Neural progenitor cell (in vitro differentiated cells): ENCODE measurements around the gene ELP1. TPM values are rescaled to one million over a fixed set of nuclear protein-coding genes. Genes with fewer than 3 reads are reported as not detected.

ENCODE experiments used
- DNase-seq: peaks from one replicate; pipeline ENCODE4 v3.0.0-alpha.2; 2016; ENCODE audit warnings: low spot score
- H2AFZ ChIP-seq: fragments of 200-600 bp; sonication (generic); replicated peaks from 2 replicates; pipeline ENCODE4 v1.6.1; 2016; ENCODE audit warnings: antibody characterized with exemption
- H3F3A ChIP-seq: fragments of 200-600 bp; sonication (generic); 2 replicates; pipeline ENCODE4 v1.6.1; 2016; ENCODE audit warnings: antibody characterized with exemption, low read depth
- H3K27ac ChIP-seq: fragments of 200-600 bp; sonication (generic); 2 replicates; pipeline ENCODE4 v1.5.1; 2016; ENCODE audit warnings: mild to moderate bottlenecking
- H3K27me3 ChIP-seq: fragments of 200-600 bp; sonication (generic); 2 replicates; pipeline ENCODE4 v1.6.1; 2016; ENCODE audit warnings: mild to moderate bottlenecking, moderate library complexity
- H3K36me3 ChIP-seq: fragments of 200-600 bp; sonication (generic); 2 replicates; pipeline ENCODE4 v1.5.1; 2016
- H3K4me1 ChIP-seq: fragments of 200-600 bp; sonication (generic); 2 replicates; pipeline ENCODE4 v1.6.1; 2016; ENCODE audit warnings: mixed run types
- H3K4me2 ChIP-seq: fragments of 200-600 bp; sonication (generic); 2 replicates; pipeline ENCODE4 v1.6.1; 2016
- H3K4me3 ChIP-seq: fragments of 200-600 bp; sonication (generic); 2 replicates; pipeline ENCODE4 v1.5.1; 2016
- H3K79me2 ChIP-seq: fragments of 200-600 bp; sonication (generic); 2 replicates; pipeline ENCODE4 v1.6.1; 2016; ENCODE audit warnings: low read depth
- H3K9ac ChIP-seq: fragments of 200-600 bp; sonication (generic); 2 replicates; pipeline ENCODE4 v1.6.1; 2016
- H3K9me3 ChIP-seq: fragments of 200-600 bp; sonication (generic); 2 replicates; pipeline ENCODE4 v1.5.1; 2016; ENCODE audit warnings: low read depth
- H4K20me1 ChIP-seq: fragments of 200-600 bp; sonication (generic); 2 replicates; pipeline ENCODE4 v1.6.1; 2016; ENCODE audit warnings: low read depth
- H3K27ac Mint-ChIP-seq: 3 replicates; pipeline ENCODE4 v1.8.0; 2021; ENCODE audit warnings: mixed read lengths
- H3K27me3 Mint-ChIP-seq: 2 replicates; pipeline ENCODE4 v1.8.0; 2022; ENCODE audit warnings: low read depth, mild to moderate bottlenecking, inconsistent platforms, moderate library complexity, mixed read lengths; ENCODE audit not compliant: insufficient read depth
- H3K36me3 Mint-ChIP-seq: 3 replicates; pipeline ENCODE4 v1.8.0; 2021; ENCODE audit warnings: mixed read lengths
- H3K4me1 Mint-ChIP-seq: 3 replicates; pipeline ENCODE4 v1.8.0; 2021; ENCODE audit warnings: mixed read lengths
- H3K4me3 Mint-ChIP-seq: 3 replicates; pipeline ENCODE4 v1.8.0; 2021; ENCODE audit warnings: mild to moderate bottlenecking, moderate library complexity, mixed read lengths
- H3K9me3 Mint-ChIP-seq: 3 replicates; pipeline ENCODE4 v1.8.0; 2020; ENCODE audit warnings: mixed read lengths
- EZH2 ChIP-seq: fragments of 200-600 bp; sonication (generic); IDR thresholded peaks from 2 replicates; pipeline ENCODE4 v1.6.1; 2017; ENCODE audit warnings: antibody characterized with exemption, mild to moderate bottlenecking, moderate library complexity
- EZH2phosphoT487 ChIP-seq: fragments of 200-600 bp; sonication (generic); IDR thresholded peaks from 2 replicates; pipeline ENCODE4 v1.6.1; 2017; ENCODE audit warnings: antibody characterized with exemption
- total RNA-seq: library from RNA; depleted of rRNA; stranded (reverse); fragments of >200 nt; gene quantifications from 2 replicates; pipeline ENCODE4 v1.2.3, GENCODE V29; 2015; ENCODE audit warnings: low replicate concordance
- TF ChIP-seq, protein P1 (sequence below): fragments of 200-600 bp; sonication (generic); IDR thresholded peaks from 2 replicates; pipeline ENCODE4 v1.5.1; 2017; ENCODE audit warnings: antibody characterized with exemption, mild to moderate bottlenecking

ELP1 gene
- total RNA-seq, 1 donor from 2014 or later: 97.2 TPM

DNA sequence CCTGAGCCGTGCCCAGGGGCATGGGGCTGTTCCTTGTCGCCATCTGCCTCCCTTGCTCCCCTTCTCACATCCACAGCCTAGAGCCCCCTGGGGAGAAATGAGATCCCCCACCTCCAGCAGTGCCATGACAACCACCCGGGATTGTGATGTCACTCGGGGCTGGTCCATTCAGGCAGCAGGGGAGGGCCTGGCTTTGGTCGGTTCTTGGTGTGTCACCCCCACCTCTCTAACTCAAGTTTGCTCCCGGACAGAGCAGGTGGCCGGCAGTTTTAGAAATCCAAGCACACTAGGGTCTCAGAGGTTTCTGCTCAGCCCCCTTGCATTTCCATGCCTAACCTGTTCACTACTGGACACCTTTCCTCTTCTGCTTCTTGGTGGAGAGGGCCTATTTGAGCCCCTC is 78.0 kb downstream of the ELP1 start, which contains the start of gene ACTL7B:
ACTL7B (minus strand) TSS at position 99 of the 400 bp plus-strand sequence; CDS start at position 43, 56 bp downstream.
- no peak for DNase-seq
- Histone ChIP-seq H3K9me3 (no peaks in the 10 kb centered on the region), H3K27me3 (no peaks in the 10 kb centered on the region), H3K4me3 (no peak within 1 kb of the TSS), H3K9ac (no peak within 1 kb of the TSS), H2AFZ (no peak within 1 kb of the TSS), H4K20me1 (no peaks in the 10 kb centered on the region), H3K36me3 (no peaks in the 10 kb centered on the region), H3F3A (no peaks in the 10 kb centered on the region), H3K79me2 (no peaks in the 10 kb centered on the region), H3K27ac (no peak within 1 kb of the TSS), H3K4me2 (no peak within 1 kb of the TSS), H3K4me1 (no peaks in the 10 kb centered on the region)
- H3K27ac Mint-ChIP-seq: no peak within 1 kb of the TSS
- H3K27me3 Mint-ChIP-seq: peaks cover 7% of the 10 kb centered on the region
- H3K4me3 Mint-ChIP-seq: no peak within 1 kb of the TSS
- peaks cover 2% of the 10 kb centered on the region for H3K9me3 Mint-ChIP-seq
- no peaks in the 10 kb centered on the region for H3K36me3 Mint-ChIP-seq
- H3K4me1 Mint-ChIP-seq: peaks cover 8% of the 10 kb centered on the region
- TF ChIP-seq, protein P1, sequence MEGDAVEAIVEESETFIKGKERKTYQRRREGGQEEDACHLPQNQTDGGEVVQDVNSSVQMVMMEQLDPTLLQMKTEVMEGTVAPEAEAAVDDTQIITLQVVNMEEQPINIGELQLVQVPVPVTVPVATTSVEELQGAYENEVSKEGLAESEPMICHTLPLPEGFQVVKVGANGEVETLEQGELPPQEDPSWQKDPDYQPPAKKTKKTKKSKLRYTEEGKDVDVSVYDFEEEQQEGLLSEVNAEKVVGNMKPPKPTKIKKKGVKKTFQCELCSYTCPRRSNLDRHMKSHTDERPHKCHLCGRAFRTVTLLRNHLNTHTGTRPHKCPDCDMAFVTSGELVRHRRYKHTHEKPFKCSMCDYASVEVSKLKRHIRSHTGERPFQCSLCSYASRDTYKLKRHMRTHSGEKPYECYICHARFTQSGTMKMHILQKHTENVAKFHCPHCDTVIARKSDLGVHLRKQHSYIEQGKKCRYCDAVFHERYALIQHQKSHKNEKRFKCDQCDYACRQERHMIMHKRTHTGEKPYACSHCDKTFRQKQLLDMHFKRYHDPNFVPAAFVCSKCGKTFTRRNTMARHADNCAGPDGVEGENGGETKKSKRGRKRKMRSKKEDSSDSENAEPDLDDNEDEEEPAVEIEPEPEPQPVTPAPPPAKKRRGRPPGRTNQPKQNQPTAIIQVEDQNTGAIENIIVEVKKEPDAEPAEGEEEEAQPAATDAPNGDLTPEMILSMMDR: no peak
- TF ChIP-seq EZH2 (no peak), EZH2phosphoT487 (no peak)

DNA sequence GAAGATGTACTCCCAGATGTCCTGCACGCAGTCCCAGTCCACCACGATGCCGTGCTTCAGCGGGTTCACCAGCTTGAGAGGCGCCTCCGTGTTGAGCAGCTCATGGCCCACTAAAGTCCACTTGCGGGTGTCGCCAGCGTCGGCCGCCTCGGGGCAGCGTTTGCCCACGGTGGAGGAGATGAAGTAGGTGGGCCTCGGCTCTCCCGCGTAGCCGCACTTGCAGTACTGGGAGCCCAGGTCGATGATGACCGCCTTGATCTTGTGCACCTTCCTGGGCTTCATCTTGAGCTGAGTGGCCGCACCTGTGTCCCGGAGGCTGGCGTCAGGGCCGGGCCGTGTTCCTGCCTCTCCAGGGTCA is 78.4 kb downstream of the ELP1 start:
- H3K27ac ChIP-seq: no peak overlapping the region
- H3K27me3 ChIP-seq: no peaks in the 10 kb centered on the region
- no peaks in the 10 kb centered on the region for H3K9me3 ChIP-seq
- TF ChIP-seq EZH2phosphoT487 (no peak), EZH2 (no peak)
- TF ChIP-seq, protein P1: no peak
- Mint-ChIP-seq H3K4me3 (no peak overlapping the region), H3K9me3 (peaks cover 2% of the 10 kb centered on the region), H3K4me1 (peaks cover 8% of the 10 kb centered on the region), H3K27me3 (peaks cover 7% of the 10 kb centered on the region), H3K27ac (no peak overlapping the region), H3K36me3 (no peaks in the 10 kb centered on the region)
- DNase-seq: no peak
- H3K4me2 ChIP-seq: no peak overlapping the region
- no peaks in the 10 kb centered on the region for H3F3A ChIP-seq
- H2AFZ ChIP-seq: no peak overlapping the region
- no peak overlapping the region for H3K9ac ChIP-seq
- H3K79me2 ChIP-seq: no peaks in the 10 kb centered on the region
- no peaks in the 10 kb centered on the region for H3K36me3 ChIP-seq
- H4K20me1 ChIP-seq: no peaks in the 10 kb centered on the region
- no peak overlapping the region for H3K4me3 ChIP-seq
- H3K4me1 ChIP-seq: no peaks in the 10 kb centered on the region

DNA sequence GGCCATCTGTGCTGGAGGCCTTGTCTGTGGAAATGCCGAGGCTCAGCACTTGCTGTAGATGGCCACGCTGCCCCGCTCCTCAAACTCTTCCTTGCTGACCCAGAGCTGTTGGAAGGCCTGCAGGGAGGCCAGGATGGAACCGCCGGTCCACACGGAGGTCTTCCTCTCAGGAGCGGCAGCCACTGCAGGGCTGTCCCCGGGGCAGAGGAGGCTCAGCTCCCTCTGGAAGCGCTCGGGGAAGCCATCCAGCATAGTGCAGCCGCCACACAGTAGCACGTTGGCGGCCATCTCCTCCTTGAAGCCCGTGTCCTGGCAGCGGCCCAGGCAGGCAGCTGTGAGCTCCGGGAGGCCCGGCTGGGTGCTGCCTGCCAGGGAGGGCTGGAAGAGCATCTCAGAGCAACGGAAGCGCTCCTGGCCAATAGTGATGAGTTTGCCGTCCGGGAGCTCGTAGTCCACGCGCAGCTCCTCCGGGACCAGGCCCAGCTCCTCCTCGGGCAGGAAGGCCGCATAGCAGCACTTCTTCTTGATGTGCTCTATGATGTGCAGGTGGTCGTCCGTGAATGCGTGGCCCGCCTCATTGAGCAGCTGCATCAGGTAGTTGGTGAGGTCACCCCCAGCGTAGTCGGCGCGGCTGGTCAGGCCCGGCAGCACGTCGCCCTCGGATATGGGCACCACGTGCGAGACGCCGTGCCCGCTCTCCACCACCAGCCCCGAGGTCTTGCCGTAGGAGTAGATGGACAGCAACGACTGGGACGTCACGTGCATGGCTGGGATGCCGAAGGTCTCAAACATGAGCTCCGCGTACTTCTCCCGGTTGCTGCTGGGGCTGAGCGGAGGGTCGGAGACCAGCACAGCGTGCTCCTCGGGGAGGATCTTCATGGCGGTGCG is 79.0 kb downstream of the ELP1 start:
- no peak for DNase-seq
- no peaks in the 10 kb centered on the region for H3K36me3 ChIP-seq
- H3K4me2 ChIP-seq: no peak overlapping the region
- peaks cover 2% of the 10 kb centered on the region for H3K9me3 Mint-ChIP-seq
- no peak overlapping the region for H3K9ac ChIP-seq
- no peak overlapping the region for H2AFZ ChIP-seq
- no peak overlapping the region for H3K27ac ChIP-seq
- H3K9me3 ChIP-seq: no peaks in the 10 kb centered on the region
- no peaks in the 10 kb centered on the region for H4K20me1 ChIP-seq
- peaks cover 8% of the 10 kb centered on the region for H3K4me1 Mint-ChIP-seq
- H3K27me3 Mint-ChIP-seq: peaks cover 9% of the 10 kb centered on the region
- H3K79me2 ChIP-seq: no peaks in the 10 kb centered on the region
- H3K36me3 Mint-ChIP-seq: no peaks in the 10 kb centered on the region
- H3F3A ChIP-seq: no peaks in the 10 kb centered on the region
- no peak overlapping the region for H3K4me3 Mint-ChIP-seq
- no peaks in the 10 kb centered on the region for H3K4me1 ChIP-seq
- no peak overlapping the region for H3K27ac Mint-ChIP-seq
- no peak for TF ChIP-seq EZH2phosphoT487
- no peak for TF ChIP-seq EZH2
- TF ChIP-seq, protein P1: no peak
- H3K4me3 ChIP-seq: no peak overlapping the region
- no peaks in the 10 kb centered on the region for H3K27me3 ChIP-seq
